ENCODE data around the gene CA11. TPM values are rescaled to one million over a fixed set of nuclear protein-coding genes. Genes with fewer than 3 reads are reported as not detected.

The CA11 gene
- total RNA-seq, 4 donors from 2014 or later = 1.4 to 2.5 TPM; not detected in 2

DNA sequence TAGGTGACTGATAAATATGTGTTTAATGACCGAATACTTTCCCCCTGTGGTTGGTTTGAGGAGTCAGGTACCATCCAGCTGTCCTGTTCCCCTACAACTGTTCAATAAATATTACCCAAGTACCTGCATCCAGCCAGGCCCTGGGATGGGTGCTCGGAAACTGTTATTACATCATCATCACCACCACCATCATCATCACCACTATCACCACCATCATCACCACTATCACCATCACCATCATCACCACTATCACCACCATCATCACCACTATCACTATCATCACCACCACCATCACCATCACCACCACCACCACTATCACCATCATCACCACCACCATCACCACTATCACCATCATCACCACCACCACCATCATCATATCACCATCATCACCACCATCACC lies 22.8 kb upstream of the CA11 start:
- in situ Hi-C loops (cut with MboI; ENCODE audit: low pct_ligation_motif_present in 1 of 4, low pct_unique_long_range_greater_than_20kb in 1 of 4, low sequenced_read_pairs in 3 of 4) (no loop called here), intact Hi-C loops (cut with DNase I; ENCODE audit: low total_unique reads) (no loop called here)
- H3K36me3 ChIP-seq = no peaks in the 10 kb centered on the region
- TF ChIP-seq, protein P1, sequence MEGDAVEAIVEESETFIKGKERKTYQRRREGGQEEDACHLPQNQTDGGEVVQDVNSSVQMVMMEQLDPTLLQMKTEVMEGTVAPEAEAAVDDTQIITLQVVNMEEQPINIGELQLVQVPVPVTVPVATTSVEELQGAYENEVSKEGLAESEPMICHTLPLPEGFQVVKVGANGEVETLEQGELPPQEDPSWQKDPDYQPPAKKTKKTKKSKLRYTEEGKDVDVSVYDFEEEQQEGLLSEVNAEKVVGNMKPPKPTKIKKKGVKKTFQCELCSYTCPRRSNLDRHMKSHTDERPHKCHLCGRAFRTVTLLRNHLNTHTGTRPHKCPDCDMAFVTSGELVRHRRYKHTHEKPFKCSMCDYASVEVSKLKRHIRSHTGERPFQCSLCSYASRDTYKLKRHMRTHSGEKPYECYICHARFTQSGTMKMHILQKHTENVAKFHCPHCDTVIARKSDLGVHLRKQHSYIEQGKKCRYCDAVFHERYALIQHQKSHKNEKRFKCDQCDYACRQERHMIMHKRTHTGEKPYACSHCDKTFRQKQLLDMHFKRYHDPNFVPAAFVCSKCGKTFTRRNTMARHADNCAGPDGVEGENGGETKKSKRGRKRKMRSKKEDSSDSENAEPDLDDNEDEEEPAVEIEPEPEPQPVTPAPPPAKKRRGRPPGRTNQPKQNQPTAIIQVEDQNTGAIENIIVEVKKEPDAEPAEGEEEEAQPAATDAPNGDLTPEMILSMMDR (IDR thresholded peaks at IDR 0.05) = no peak
- TF ChIP-seq EP300 (IDR thresholded peaks at IDR 0.05; ENCODE audit: low read depth) = no peak
- H3K9me3 ChIP-seq = no peaks in the 10 kb centered on the region
- no peak overlapping the region for H3K4me3 ChIP-seq
- no peak overlapping the region for H3K27ac ChIP-seq
- no peak for DNase-seq
- no peaks in the 10 kb centered on the region for H3K4me1 ChIP-seq
- 93 to 100% methylated on average over 1 to 2 of the region's 2 CpGs for WGBS, 2 donors (ENCODE audit: low coverage in 1 of 2)
- no peaks in the 10 kb centered on the region for H3K27me3 ChIP-seq

DNA sequence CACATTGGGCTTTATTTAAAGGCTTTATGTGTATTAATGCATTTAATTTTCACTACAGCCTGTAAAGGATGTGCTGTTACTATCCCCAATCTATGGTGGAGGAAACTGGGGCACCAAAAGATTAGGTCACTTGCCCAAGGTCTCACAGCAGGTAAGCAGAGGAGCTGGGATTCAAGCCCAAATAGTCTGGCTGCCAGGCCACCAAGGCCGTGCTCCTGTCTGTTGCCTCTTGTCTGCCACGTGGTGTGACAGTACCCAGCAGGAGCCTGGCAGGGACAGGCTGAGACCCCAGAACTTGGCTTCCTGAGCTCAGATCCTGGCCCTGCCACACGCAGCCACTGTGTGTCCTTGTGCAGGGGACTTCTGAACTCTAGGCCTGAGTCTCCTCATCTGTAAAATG lies 22.3 kb upstream of the CA11 start:
- no peaks in the 10 kb centered on the region for H3K36me3 ChIP-seq
- H3K4me3 ChIP-seq = no peak overlapping the region
- WGBS, 2 donors (ENCODE audit: low coverage in 1 of 2) = 89% methylated on average over 3 of the region's 3 CpGs; no CpG with 5 or more reads in 1 of the 2 donors
- intact Hi-C loops (cut with DNase I; ENCODE audit: low total_unique reads) (no loop called here), in situ Hi-C loops (cut with MboI; ENCODE audit: low pct_ligation_motif_present in 1 of 4, low pct_unique_long_range_greater_than_20kb in 1 of 4, low sequenced_read_pairs in 3 of 4) (no loop called here)
- DNase-seq = no peak
- H3K4me1 ChIP-seq = no peaks in the 10 kb centered on the region
- no peaks in the 10 kb centered on the region for H3K27me3 ChIP-seq
- no peak overlapping the region for H3K27ac ChIP-seq
- TF ChIP-seq POLR2A (IDR thresholded peaks at IDR 0.05) (no peak), EP300 (IDR thresholded peaks at IDR 0.05; ENCODE audit: low read depth) (no peak), POLR2AphosphoS5 (IDR thresholded peaks at IDR 0.05) (no peak)
- TF ChIP-seq, protein P1 (IDR thresholded peaks at IDR 0.05) = no peak
- no peaks in the 10 kb centered on the region for H3K9me3 ChIP-seq

DNA sequence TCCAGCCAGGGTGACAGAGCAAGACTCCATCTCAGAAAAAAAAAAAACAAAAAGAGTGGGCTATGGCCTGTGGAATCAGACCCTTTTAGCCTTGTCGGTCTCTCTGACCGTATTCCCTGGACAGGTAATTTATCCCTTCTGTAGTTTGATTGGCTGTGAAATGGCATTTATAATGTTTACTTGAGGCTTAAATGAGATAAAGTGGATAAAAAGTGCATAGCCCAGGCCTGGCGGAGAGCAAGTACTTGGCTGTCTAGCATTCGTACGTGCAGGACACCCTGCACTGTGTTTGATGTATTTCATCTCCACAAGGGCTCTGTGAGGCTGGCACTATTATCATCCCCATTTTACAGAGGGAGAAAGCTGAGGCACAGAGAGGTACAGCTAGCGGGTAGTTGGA lies 19.8 kb upstream of the CA11 start:
- intact Hi-C loops (cut with DNase I; ENCODE audit: low total_unique reads) (no loop called here), in situ Hi-C loops (cut with MboI; ENCODE audit: low pct_ligation_motif_present in 1 of 4, low pct_unique_long_range_greater_than_20kb in 1 of 4, low sequenced_read_pairs in 3 of 4) (no loop called here)
- no peak overlapping the region for H3K4me3 ChIP-seq
- H3K9me3 ChIP-seq = no peaks in the 10 kb centered on the region
- 48 to 56% methylated on average over 4 to 6 of the region's 6 CpGs for WGBS, 2 donors (ENCODE audit: low coverage in 1 of 2)
- no peaks in the 10 kb centered on the region for H3K27me3 ChIP-seq
- TF ChIP-seq POLR2AphosphoS5 (IDR thresholded peaks at IDR 0.05) = no peak
- no peak for TF ChIP-seq EP300 (IDR thresholded peaks at IDR 0.05; ENCODE audit: low read depth)
- TF ChIP-seq, protein P1 (IDR thresholded peaks at IDR 0.05) = no peak
- no peak for TF ChIP-seq POLR2A (IDR thresholded peaks at IDR 0.05)
- H3K4me1 ChIP-seq = peaks cover 0 to 6% (median under 1%) of the 10 kb centered on the region in 4 donors
- no peak for DNase-seq
- no peaks in the 10 kb centered on the region for H3K36me3 ChIP-seq
- H3K27ac ChIP-seq = no peak overlapping the region

DNA sequence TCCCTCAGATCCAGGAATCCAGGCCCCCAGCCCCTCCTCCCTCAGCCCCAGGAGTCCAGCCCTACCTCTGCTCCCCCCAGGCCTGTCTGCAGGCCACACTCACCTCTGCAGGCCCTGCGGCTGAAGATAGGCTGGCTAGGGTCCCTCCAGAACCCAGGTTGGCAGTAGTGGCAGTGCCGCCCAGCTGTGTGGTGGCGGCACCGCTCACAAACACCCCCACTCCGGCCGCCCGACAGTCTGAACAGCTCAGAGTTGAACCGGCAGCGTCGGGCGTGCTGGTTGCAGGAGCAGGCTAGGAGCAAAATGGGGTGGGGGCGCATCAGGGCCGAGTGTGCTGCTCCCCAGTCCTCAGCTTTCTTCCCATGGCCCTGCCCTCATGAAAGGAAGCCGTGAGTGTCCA lies 18.5 kb upstream of the CA11 start:
- no peak for DNase-seq
- TF ChIP-seq EP300 (IDR thresholded peaks at IDR 0.05; ENCODE audit: low read depth) = no peak
- TF ChIP-seq, protein P1 (IDR thresholded peaks at IDR 0.05) = no peak
- no peak for TF ChIP-seq POLR2AphosphoS5 (IDR thresholded peaks at IDR 0.05)
- TF ChIP-seq POLR2A (IDR thresholded peaks at IDR 0.05) = no peak
- Histone ChIP-seq H3K4me3 (no peak overlapping the region), H3K36me3 (no peaks in the 10 kb centered on the region), H3K9me3 (no peaks in the 10 kb centered on the region), H3K4me1 (peaks cover 0 to 10% (median 4%) of the 10 kb centered on the region in 4 donors), H3K27ac (no peak overlapping the region), H3K27me3 (no peaks in the 10 kb centered on the region)
- WGBS, 2 donors (ENCODE audit: low coverage in 1 of 2) = 88% methylated on average over 14 of the region's 14 CpGs; no CpG with 5 or more reads in 1 of the 2 donors
- intact Hi-C loops (cut with DNase I; ENCODE audit: low total_unique reads) = loop anchor here (5.0 kb wide), 1 partner anchor 508 kb away; no protein-coding TSS in a partner anchor
- in situ Hi-C loops (cut with MboI; ENCODE audit: low pct_ligation_motif_present in 1 of 4, low pct_unique_long_range_greater_than_20kb in 1 of 4, low sequenced_read_pairs in 3 of 4) = no loop called here

All from transverse colon (tissue), 4 donors.